ENCODE results near the gene FAH.
A peak's percentile ranks its signal among the peaks of the same experiment; 100 is the strongest.
"Not testable (repeated sequence)": the region's sequence is repeated elsewhere in the genome, so short reads cannot be mapped to it uniquely, and the experiment has no call there.

Gene FAH

GRCh38 chr15:80152896-80153876, at the start of gene FAH:
Gene FAH (plus strand): TSS chr15:80152999. CDS start chr15:80153055, 56 bp downstream.
- DNase-seq: peak; percentile 31

GRCh38 chr15:80105193-80105592, 47.6 kb upstream of the FAH start:
- DNase-seq: no peak

- DNase-seq: no peak
Measured at GRCh38 chr15:80105595-80105994, 47.2 kb upstream of the FAH start.

- DNase-seq: no peak
Measured at GRCh38 chr15:80106051-80106450, 46.7 kb upstream of the FAH start.

- DNase-seq: no peak
Measured at GRCh38 chr15:80107204-80107603, 45.6 kb upstream of the FAH start.

- DNase-seq: no peak
Measured at GRCh38 chr15:80107774-80108173, 45.0 kb upstream of the FAH start.

- no peak for DNase-seq
Measured at GRCh38 chr15:80109388-80109787, 43.4 kb upstream of the FAH start.

- DNase-seq: no peak
Measured at GRCh38 chr15:80110920-80111319, 41.9 kb upstream of the FAH start.

- DNase-seq: no peak
Measured at GRCh38 chr15:80114114-80114513, 38.7 kb upstream of the FAH start.

- DNase-seq: no peak
Measured at GRCh38 chr15:80115021-80115420, 37.8 kb upstream of the FAH start.

GRCh38 chr15:80118956-80119355, 33.8 kb upstream of the FAH start:
- no peak for DNase-seq

GRCh38 chr15:80120636-80121035, 32.2 kb upstream of the FAH start:
- DNase-seq: no peak

- DNase-seq: no peak
Measured at GRCh38 chr15:80121546-80121945, 31.3 kb upstream of the FAH start.

GRCh38 chr15:80123034-80123433, 29.8 kb upstream of the FAH start:
- DNase-seq: no peak

GRCh38 chr15:80127253-80127652, 25.5 kb upstream of the FAH start:
- DNase-seq: not testable (repeated sequence)

- DNase-seq: no peak
Measured at GRCh38 chr15:80127911-80128310, 24.9 kb upstream of the FAH start.

GRCh38 chr15:80132382-80132781, 20.4 kb upstream of the FAH start:
- no peak for DNase-seq

GRCh38 chr15:80136854-80137253, 15.9 kb upstream of the FAH start:
- DNase-seq: no peak

- DNase-seq: no peak
Measured at GRCh38 chr15:80138961-80139360, 13.8 kb upstream of the FAH start.

GRCh38 chr15:80140909-80141308, 11.9 kb upstream of the FAH start:
- DNase-seq: no peak

GRCh38 chr15:80141916-80142598, 10.7 kb upstream of the FAH start:
- no peak for DNase-seq

GRCh38 chr15:80142646-80143045, 10.2 kb upstream of the FAH start:
- DNase-seq: no peak

- DNase-seq: no peak
Measured at GRCh38 chr15:80151148-80151547, 1.7 kb upstream of the FAH start.

- DNase-seq: no peak
Measured at GRCh38 chr15:80151576-80151975, 1.2 kb upstream of the FAH start.

All from stimulated activated CD4-positive, alpha-beta T cell treated with anti-CD3 and anti-CD28 coated beads, Interleukin-4, amount 100 ng/mL, for 1 hour (primary cell).